ENCODE measurements around the gene BNC2.

The BNC2 gene

DNA sequence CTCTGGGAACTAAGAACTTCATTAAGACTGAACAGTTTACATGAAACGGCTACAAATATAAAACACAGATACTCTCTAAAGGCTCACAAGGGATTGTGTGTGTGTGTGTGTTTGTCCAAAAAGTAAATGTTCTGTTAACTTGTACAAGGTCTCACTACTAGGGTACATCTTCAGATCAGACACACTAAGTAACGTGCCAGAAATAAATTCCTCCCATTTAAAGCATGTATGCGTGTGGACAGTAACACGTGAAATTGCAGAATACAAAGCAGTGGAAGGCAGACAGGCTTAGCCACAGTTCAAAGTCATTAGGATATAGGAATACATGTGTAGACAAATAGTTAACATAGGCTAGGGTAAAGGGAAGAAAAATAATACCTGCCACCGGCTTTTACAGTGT is 1.8 kb downstream of the BNC2 start:
- Histone ChIP-seq H3K27me3 (ENCODE audit: control insufficient read depth, insufficient read depth, low read length) (peaks cover 21% of the 10 kb centered on the region), H3K27ac (ENCODE audit: low read length) (no peak overlapping the region), H3K9me3 (ENCODE audit: control insufficient read depth, low read depth, low read length) (no peaks in the 10 kb centered on the region), H3K36me3 (ENCODE audit: control insufficient read depth, low read depth, low read length) (no peaks in the 10 kb centered on the region), H3K4me1 (ENCODE audit: control insufficient read depth, low read depth, low read length) (peaks cover 45% of the 10 kb centered on the region), H3K9ac (ENCODE audit: low read length) (no peak overlapping the region), H3K4me3 (ENCODE audit: low read length) (peak overlapping the region; percentile 83)

DNA sequence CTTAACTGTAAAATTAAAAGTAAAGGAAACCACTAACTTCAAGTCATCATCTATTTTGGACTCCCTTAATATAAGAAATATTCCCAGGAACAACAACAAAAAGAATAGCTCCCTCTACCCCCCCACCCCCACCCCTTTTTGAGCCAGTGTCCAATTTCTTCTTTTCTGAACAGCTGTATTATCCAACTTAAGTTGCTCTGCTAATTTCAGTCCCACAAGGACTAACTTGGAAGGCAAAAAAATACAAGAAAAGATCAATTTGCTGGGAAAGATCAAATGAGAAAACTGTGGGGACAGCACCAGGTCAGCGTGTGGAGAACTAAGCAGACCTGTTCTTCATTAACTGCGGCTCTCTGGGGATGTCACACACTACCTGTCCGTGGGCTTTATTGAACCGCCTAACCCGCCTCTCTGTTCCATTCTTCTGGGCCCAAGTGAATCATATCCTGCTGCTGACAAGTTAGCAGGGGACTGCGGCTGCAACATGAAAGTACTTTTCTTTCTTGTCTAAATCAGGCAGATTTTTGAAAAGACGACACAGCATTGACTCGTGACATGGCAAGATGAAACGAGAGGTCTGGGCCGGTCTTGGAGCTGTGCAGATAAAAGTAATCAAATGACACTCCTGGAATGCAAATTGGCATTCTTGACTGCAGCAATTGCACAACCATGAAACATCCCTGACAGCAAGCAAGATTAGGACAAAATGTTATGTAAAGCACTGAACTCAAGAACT is 2.7 kb downstream of the BNC2 start:
- Histone ChIP-seq H3K4me3 (ENCODE audit: low read length) (peak overlapping the region; percentile 21), H3K4me1 (ENCODE audit: control insufficient read depth, low read depth, low read length) (peaks cover 41% of the 10 kb centered on the region), H3K36me3 (ENCODE audit: control insufficient read depth, low read depth, low read length) (no peaks in the 10 kb centered on the region), H3K9ac (ENCODE audit: low read length) (no peak overlapping the region), H3K27ac (ENCODE audit: low read length) (no peak overlapping the region), H3K27me3 (ENCODE audit: control insufficient read depth, insufficient read depth, low read length) (peaks cover 21% of the 10 kb centered on the region), H3K9me3 (ENCODE audit: control insufficient read depth, low read depth, low read length) (no peaks in the 10 kb centered on the region)

DNA sequence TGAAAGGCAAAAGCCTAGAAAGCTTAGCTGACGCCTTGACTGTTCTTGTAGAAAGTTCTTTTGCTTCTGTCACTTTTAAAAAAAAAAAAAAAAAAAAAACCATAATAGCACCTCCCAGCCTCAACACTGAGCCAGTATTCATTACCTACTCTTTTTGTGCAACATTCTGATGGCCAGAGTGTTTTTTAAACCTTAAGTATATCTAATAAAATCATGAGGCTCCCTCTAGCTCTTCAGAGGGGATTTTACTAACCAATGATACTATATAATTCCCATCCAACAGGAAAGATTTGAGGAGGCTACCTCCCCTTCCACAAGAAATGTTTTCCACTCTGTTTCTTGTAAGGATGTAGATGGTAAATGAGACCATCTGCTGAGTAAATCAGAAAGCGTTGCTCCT is 3.9 kb downstream of the BNC2 start:
- H3K9ac ChIP-seq (ENCODE audit: low read length): no peak overlapping the region
- H3K4me3 ChIP-seq (ENCODE audit: low read length): no peak overlapping the region
- peaks cover 41% of the 10 kb centered on the region for H3K4me1 ChIP-seq (ENCODE audit: control insufficient read depth, low read depth, low read length)
- no peaks in the 10 kb centered on the region for H3K9me3 ChIP-seq (ENCODE audit: control insufficient read depth, low read depth, low read length)
- no peaks in the 10 kb centered on the region for H3K36me3 ChIP-seq (ENCODE audit: control insufficient read depth, low read depth, low read length)
- H3K27ac ChIP-seq (ENCODE audit: low read length): no peak overlapping the region
- peaks cover 21% of the 10 kb centered on the region for H3K27me3 ChIP-seq (ENCODE audit: control insufficient read depth, insufficient read depth, low read length)

DNA sequence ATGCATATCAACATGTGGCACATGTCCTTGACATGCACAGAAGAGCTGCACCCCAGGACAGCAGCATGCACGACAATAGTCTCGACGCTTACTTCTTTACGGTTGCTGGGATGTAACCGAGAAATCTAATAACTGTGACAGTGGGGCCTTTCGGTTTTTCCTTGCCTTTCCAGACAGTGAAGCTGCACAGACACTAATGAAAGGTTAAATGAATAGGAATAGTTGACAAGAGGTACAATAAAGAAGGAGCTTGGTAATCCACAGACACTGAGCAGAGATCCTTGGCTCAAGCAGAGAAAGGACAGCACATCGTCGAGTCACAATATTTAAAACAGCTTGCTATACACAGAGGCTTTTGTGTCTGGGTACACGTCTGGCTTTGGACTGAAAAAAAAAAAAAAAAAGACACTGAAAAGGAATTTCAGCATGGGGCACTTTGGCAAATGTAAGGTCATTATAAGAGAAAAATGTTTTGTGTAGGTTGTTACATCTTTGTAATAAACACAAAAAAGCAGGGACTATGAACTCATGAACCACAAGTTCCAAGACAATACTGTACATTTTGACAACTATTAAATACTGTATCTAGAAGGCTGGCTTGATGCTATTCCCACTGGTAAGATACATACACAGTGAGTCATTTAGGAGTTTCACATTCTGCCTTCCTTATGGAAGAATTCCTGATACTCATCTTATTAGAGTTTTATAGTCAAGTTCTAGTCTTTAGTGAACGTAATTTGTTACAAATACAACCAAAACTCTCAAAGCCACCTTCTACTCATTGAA is 5.6 kb downstream of the BNC2 start:
- no peaks in the 10 kb centered on the region for H3K9me3 ChIP-seq (ENCODE audit: control insufficient read depth, low read depth, low read length)
- H3K4me3 ChIP-seq (ENCODE audit: low read length): no peak overlapping the region
- peaks cover 41% of the 10 kb centered on the region for H3K4me1 ChIP-seq (ENCODE audit: control insufficient read depth, low read depth, low read length)
- no peaks in the 10 kb centered on the region for H3K36me3 ChIP-seq (ENCODE audit: control insufficient read depth, low read depth, low read length)
- no peak overlapping the region for H3K27ac ChIP-seq (ENCODE audit: low read length)
- H3K9ac ChIP-seq (ENCODE audit: low read length): no peak overlapping the region
- peaks cover 21% of the 10 kb centered on the region for H3K27me3 ChIP-seq (ENCODE audit: control insufficient read depth, insufficient read depth, low read length)

DNA sequence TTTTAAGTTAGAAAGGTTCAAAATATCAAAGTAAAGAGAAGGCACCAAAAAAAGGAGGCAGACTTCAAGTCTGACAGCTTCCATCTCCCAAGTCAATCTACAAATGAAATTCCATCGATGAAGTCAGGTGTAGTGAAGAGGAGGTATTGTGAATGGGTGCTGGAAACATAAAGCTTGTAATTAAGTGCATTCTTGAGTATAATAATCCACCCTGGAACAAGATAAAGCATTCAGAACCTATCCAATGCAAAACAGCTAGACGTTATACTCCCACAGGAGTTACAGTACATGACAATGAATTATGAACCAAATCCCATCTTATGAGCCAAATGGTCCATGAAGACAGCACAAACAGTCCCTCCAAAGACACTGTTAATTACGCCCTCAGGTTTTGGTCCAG is 22.3 kb downstream of the BNC2 start:
- H3K4me1 ChIP-seq (ENCODE audit: control insufficient read depth, low read depth, low read length): peaks cover 10% of the 10 kb centered on the region
- no peak overlapping the region for H3K4me3 ChIP-seq (ENCODE audit: low read length)
- H3K36me3 ChIP-seq (ENCODE audit: control insufficient read depth, low read depth, low read length): no peaks in the 10 kb centered on the region
- no peaks in the 10 kb centered on the region for H3K9me3 ChIP-seq (ENCODE audit: control insufficient read depth, low read depth, low read length)
- no peak overlapping the region for H3K9ac ChIP-seq (ENCODE audit: low read length)
- no peaks in the 10 kb centered on the region for H3K27me3 ChIP-seq (ENCODE audit: control insufficient read depth, insufficient read depth, low read length)
- H3K27ac ChIP-seq (ENCODE audit: low read length): no peak overlapping the region

DNA sequence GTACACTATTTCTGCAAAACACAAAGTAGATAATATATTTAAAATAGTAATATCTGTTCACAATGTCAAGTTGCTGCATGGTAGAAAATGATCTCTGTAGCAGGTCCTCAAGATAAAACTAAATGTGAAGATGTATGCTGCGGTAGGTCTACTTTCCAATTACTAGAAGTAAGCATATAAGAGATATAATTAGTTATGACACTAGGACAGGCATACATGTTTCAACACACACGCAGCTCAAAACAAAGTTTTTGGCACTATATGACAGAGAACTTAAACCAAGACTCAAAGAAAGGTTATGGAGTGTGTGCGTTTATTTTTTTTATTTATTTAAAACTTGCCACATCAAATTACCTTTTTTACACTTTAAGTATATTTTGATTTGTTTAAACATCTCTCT is 23.5 kb downstream of the BNC2 start:
- Histone ChIP-seq H3K27ac (ENCODE audit: low read length) (no peak overlapping the region), H3K4me3 (ENCODE audit: low read length) (no peak overlapping the region), H3K9ac (ENCODE audit: low read length) (no peak overlapping the region), H3K27me3 (ENCODE audit: control insufficient read depth, insufficient read depth, low read length) (no peaks in the 10 kb centered on the region), H3K9me3 (ENCODE audit: control insufficient read depth, low read depth, low read length) (no peaks in the 10 kb centered on the region), H3K4me1 (ENCODE audit: control insufficient read depth, low read depth, low read length) (no peaks in the 10 kb centered on the region), H3K36me3 (ENCODE audit: control insufficient read depth, low read depth, low read length) (no peaks in the 10 kb centered on the region)

DNA sequence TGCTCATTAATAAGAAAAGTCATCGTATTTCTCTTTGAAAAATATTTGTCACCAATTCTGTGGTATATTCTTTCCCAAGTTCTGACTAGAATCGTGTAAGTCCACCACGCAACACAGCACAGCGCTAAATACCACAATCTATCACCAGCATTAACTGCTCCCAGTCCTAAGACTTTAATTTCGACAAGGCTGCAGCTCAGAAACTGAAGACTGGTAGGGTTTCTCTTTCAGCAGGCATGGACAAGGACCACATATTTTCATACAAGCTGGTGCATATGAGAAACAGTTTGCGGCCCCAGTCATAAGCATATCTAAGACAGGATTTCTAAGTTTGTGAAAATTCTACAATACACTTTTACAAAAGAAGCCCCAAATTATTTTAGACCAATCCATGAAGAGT is 24.1 kb downstream of the BNC2 start:
- H3K27me3 ChIP-seq (ENCODE audit: control insufficient read depth, insufficient read depth, low read length): no peaks in the 10 kb centered on the region
- no peak overlapping the region for H3K27ac ChIP-seq (ENCODE audit: low read length)
- no peaks in the 10 kb centered on the region for H3K9me3 ChIP-seq (ENCODE audit: control insufficient read depth, low read depth, low read length)
- H3K36me3 ChIP-seq (ENCODE audit: control insufficient read depth, low read depth, low read length): no peaks in the 10 kb centered on the region
- H3K9ac ChIP-seq (ENCODE audit: low read length): no peak overlapping the region
- H3K4me3 ChIP-seq (ENCODE audit: low read length): no peak overlapping the region
- no peaks in the 10 kb centered on the region for H3K4me1 ChIP-seq (ENCODE audit: control insufficient read depth, low read depth, low read length)

DNA sequence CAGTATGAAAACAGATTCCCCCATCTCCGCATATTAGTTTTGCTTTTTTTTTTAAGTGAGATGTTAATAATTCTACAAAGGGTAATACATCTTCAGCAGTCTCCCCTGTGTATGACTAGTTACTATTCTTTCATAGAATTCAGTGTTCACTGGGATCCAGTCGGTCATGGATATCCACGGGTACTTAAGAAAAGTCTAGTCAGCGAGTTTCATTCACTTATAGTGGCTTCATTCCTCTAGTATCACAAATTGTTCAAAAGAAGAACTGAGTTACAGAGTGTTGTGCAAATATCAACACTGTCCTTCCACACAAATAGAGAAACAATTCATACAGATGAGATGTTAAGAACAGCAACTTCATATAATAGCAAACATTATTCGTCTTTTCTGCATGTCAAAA is 35.7 kb downstream of the BNC2 start:
- Histone ChIP-seq H3K4me3 (ENCODE audit: low read length) (no peak overlapping the region), H3K27me3 (ENCODE audit: control insufficient read depth, insufficient read depth, low read length) (no peaks in the 10 kb centered on the region), H3K4me1 (ENCODE audit: control insufficient read depth, low read depth, low read length) (peaks cover 11% of the 10 kb centered on the region), H3K27ac (ENCODE audit: low read length) (no peak overlapping the region), H3K9ac (ENCODE audit: low read length) (no peak overlapping the region), H3K9me3 (ENCODE audit: control insufficient read depth, low read depth, low read length) (no peaks in the 10 kb centered on the region), H3K36me3 (ENCODE audit: control insufficient read depth, low read depth, low read length) (no peaks in the 10 kb centered on the region)

DNA sequence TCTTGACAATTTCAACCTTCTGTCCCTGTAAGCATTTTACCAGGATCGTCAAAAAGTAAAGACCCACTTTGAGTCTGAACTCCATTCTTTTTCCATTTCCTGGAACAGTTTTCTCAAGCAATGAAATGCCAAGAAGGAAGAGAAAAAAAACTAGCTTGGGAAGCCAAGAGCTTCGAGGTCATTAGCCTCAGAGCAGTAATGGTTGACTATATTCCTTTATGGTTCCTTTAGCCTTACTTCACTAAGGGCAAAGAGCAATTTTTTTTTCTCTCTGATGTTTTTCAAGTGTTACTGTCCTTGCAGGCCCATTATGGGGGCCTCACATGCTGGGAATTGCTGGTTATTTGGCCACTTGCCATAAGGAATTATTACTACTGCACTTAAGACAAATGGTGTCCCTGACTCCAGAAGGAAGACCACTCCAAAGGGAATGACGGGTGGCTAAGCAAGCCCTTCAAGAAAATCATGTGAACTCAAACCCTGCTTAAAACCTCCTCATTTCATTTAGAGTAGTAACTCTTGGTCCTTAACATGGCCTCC is 37.1 kb downstream of the BNC2 start:
- no peaks in the 10 kb centered on the region for H3K9me3 ChIP-seq (ENCODE audit: control insufficient read depth, low read depth, low read length)
- no peak overlapping the region for H3K9ac ChIP-seq (ENCODE audit: low read length)
- no peak overlapping the region for H3K4me3 ChIP-seq (ENCODE audit: low read length)
- no peak overlapping the region for H3K27ac ChIP-seq (ENCODE audit: low read length)
- no peaks in the 10 kb centered on the region for H3K36me3 ChIP-seq (ENCODE audit: control insufficient read depth, low read depth, low read length)
- H3K4me1 ChIP-seq (ENCODE audit: control insufficient read depth, low read depth, low read length): peaks cover 24% of the 10 kb centered on the region
- no peaks in the 10 kb centered on the region for H3K27me3 ChIP-seq (ENCODE audit: control insufficient read depth, insufficient read depth, low read length)

DNA sequence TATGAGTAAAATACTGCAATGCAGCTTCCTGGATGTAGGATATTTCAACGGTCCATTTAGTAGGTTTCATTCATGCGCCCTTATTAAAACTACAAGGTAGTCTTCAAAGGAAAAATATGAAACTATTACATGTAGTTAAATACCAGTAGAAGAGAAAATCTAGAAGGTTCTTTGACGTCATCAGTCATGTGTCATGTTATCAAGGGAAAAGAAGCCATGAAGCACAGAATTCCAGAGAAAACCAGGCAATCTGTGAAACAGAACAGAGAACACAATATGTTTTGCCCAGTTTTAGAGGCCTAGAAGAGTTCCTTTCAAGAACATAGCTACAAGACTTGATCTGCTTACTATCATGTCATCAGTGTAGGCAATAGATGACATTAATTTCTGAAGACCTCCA is 38.4 kb downstream of the BNC2 start:
- peaks cover 29% of the 10 kb centered on the region for H3K4me1 ChIP-seq (ENCODE audit: control insufficient read depth, low read depth, low read length)
- no peaks in the 10 kb centered on the region for H3K9me3 ChIP-seq (ENCODE audit: control insufficient read depth, low read depth, low read length)
- no peak overlapping the region for H3K27ac ChIP-seq (ENCODE audit: low read length)
- no peaks in the 10 kb centered on the region for H3K27me3 ChIP-seq (ENCODE audit: control insufficient read depth, insufficient read depth, low read length)
- H3K4me3 ChIP-seq (ENCODE audit: low read length): no peak overlapping the region
- no peaks in the 10 kb centered on the region for H3K36me3 ChIP-seq (ENCODE audit: control insufficient read depth, low read depth, low read length)
- H3K9ac ChIP-seq (ENCODE audit: low read length): no peak overlapping the region

DNA sequence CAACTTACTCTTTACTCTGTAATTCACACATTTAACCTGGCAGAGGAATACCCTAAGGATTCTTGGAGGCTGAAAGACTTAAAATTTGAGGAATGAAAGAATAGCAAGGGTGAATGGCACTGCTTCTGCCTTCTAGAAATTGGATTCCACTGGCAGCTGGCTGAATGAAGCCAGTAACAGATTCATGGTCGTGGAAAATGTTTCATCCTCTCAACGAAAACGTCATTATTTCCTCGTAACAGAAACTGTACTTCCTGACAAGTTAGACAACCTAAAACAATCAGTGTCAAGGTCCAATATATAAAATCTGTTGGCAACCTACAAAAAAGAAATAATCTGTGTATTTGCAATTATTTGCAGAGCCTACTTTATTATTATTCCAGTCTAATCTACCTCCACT is 39.7 kb downstream of the BNC2 start:
- Histone ChIP-seq H3K27me3 (ENCODE audit: control insufficient read depth, insufficient read depth, low read length) (no peaks in the 10 kb centered on the region), H3K9me3 (ENCODE audit: control insufficient read depth, low read depth, low read length) (no peaks in the 10 kb centered on the region), H3K4me1 (ENCODE audit: control insufficient read depth, low read depth, low read length) (peaks cover 41% of the 10 kb centered on the region), H3K27ac (ENCODE audit: low read length) (no peak overlapping the region), H3K36me3 (ENCODE audit: control insufficient read depth, low read depth, low read length) (no peaks in the 10 kb centered on the region), H3K9ac (ENCODE audit: low read length) (no peak overlapping the region), H3K4me3 (ENCODE audit: low read length) (no peak overlapping the region)
